Mammary epithelial cell (primary cell): Measurements from ENCODE around the gene MYEOV.

ENCODE experiments used
- EZH2 ChIP-seq: IDR thresholded peaks from 2 replicates; pipeline ENCODE4 v1.6.1; 2012; ENCODE audit warnings: low read length, inconsistent platforms, borderline replicate concordance
- TF ChIP-seq, protein P1 (sequence below), 2 donors: IDR thresholded peaks in 1 of 2; conservative IDR thresholded peaks in 1 of 2; 2 replicates each; pipeline ENCODE4 v1.5.1; 2011 to 2012; ENCODE audit warnings: inconsistent platforms in 2 of 2, low read length in 2 of 2, mild to moderate bottlenecking in 2 of 2, control low read depth in 1 of 2, low read depth in 1 of 2; ENCODE audit not compliant: insufficient read depth in 1 of 2; ENCODE audit errors: extremely low read depth in 1 of 2

DNA sequence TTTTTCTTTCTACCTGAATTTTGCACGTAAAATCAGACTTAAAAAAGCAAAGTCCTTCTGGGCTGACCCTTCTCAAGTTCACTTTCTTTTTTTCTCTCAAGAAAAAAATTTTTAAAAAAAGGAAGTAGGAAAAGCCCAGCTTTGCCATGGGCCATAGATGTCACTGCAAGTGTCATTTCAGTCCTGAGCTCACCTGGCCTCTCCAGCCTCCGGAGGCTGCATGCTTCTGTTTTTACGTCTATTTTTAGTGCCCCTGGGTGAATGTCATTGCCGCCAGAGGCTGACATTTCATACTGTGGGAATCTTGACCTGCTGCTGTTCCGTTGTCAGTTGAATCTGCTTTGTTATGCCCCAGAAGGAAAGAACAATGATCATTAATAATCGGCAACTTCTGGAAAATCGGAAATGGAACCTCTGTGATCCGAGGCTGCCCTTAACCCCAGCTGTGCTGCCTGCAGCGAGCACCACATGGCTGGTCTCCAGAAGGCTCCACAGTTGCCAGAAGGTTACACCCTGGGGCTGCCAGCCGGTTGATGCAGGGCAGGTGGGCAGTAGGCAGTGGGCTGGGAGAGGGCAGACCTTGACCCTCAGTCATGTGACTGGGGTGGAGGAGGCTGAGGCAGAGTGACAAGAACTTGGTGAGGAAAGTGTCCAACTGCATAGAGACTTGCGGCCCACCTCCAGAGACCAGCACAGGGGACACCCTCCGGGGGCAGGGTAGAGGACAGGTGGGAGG, 16.7 kb upstream of the MYEOV start:
- no peak for TF ChIP-seq EZH2
- TF ChIP-seq, protein P1, sequence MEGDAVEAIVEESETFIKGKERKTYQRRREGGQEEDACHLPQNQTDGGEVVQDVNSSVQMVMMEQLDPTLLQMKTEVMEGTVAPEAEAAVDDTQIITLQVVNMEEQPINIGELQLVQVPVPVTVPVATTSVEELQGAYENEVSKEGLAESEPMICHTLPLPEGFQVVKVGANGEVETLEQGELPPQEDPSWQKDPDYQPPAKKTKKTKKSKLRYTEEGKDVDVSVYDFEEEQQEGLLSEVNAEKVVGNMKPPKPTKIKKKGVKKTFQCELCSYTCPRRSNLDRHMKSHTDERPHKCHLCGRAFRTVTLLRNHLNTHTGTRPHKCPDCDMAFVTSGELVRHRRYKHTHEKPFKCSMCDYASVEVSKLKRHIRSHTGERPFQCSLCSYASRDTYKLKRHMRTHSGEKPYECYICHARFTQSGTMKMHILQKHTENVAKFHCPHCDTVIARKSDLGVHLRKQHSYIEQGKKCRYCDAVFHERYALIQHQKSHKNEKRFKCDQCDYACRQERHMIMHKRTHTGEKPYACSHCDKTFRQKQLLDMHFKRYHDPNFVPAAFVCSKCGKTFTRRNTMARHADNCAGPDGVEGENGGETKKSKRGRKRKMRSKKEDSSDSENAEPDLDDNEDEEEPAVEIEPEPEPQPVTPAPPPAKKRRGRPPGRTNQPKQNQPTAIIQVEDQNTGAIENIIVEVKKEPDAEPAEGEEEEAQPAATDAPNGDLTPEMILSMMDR (conservative IDR thresholded peaks at IDR 0.05 in 1 of 2, IDR thresholded peaks at IDR 0.05 in 1 of 2; ENCODE audit: extremely low read depth in 1 of 2, insufficient read depth in 1 of 2, low read depth in 1 of 2, low read length in 2 of 2) = no peak
